Activated naive CD4-positive, alpha-beta T cell treated with anti-CD3 and anti-CD28 coated beads, Interleukin-2, amount 50 U/mL, for 24 hours (primary cell): Measurements from ENCODE around the gene FCN2.
A peak's percentile ranks its signal among the peaks of the same experiment; 100 is the strongest.

ENCODE experiments used
- H3K27ac Mint-ChIP-seq: one replicate; pipeline ENCODE4 v1.8.0; 2021; ENCODE audit warnings: mild to moderate bottlenecking, mixed read lengths
- H3K27me3 Mint-ChIP-seq: one replicate; pipeline ENCODE4 v1.8.0; 2021; ENCODE audit warnings: mixed read lengths
- H3K36me3 Mint-ChIP-seq: one replicate; pipeline ENCODE4 v1.8.0; 2021; ENCODE audit warnings: mixed read lengths
- H3K4me1 Mint-ChIP-seq: one replicate; pipeline ENCODE4 v1.8.0; 2021; ENCODE audit warnings: mixed read lengths
- H3K4me3 Mint-ChIP-seq: one replicate; pipeline ENCODE4 v1.8.0; 2021; ENCODE audit warnings: mild to moderate bottlenecking, mixed read lengths
- H3K9me3 Mint-ChIP-seq: one replicate; pipeline ENCODE4 v1.8.0; 2021; ENCODE audit warnings: mixed read lengths

The FCN2 gene

DNA sequence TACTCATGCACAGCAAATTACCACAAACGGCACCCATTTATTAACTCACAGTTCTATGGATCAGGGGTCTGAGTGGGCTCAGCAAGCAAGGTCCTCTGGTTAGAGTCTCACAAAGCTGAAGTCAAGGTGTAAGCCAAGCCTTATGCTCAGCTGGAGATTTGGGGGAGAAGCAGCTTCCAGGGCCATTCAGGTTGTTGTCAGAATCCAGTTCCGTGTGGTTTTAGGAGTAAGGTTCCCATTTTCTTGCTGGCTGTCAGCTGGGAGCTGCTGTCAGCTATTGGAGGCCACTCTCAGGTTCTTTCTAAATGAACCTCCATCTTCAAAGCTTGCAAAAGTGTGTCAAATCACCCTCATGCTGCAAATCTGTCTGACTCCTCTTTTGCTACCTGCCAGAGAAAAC is 17.7 kb downstream of the FCN2 start:
- H3K36me3 Mint-ChIP-seq: no peaks in the 10 kb centered on the region
- no peak overlapping the region for H3K4me3 Mint-ChIP-seq
- H3K27me3 Mint-ChIP-seq: peaks cover 13% of the 10 kb centered on the region
- H3K9me3 Mint-ChIP-seq: peaks cover 18% of the 10 kb centered on the region
- H3K4me1 Mint-ChIP-seq: no peaks in the 10 kb centered on the region
- H3K27ac Mint-ChIP-seq: no peak overlapping the region

DNA sequence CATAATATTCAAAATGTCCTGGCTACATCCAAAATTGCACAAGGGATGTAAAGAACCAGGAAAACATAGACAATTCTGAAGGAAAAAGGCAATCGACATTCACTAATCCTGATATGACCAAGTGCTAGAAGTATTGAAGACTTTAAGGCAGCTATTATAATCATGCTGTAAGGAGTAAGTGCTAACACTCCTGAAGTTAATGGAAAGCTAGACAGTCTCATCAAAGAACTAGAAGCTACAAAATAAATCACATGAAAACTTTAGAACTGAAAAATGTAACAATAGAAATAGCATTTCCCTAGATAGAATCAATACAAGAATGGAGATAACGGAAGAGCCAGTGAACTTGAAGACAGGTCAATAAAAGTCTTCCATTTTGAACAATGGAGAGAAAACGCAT is 18.6 kb downstream of the FCN2 start:
- Mint-ChIP-seq H3K4me1 (no peaks in the 10 kb centered on the region), H3K27ac (no peak overlapping the region), H3K36me3 (no peaks in the 10 kb centered on the region), H3K4me3 (no peak overlapping the region), H3K27me3 (peaks cover 15% of the 10 kb centered on the region), H3K9me3 (peaks cover 18% of the 10 kb centered on the region)

DNA sequence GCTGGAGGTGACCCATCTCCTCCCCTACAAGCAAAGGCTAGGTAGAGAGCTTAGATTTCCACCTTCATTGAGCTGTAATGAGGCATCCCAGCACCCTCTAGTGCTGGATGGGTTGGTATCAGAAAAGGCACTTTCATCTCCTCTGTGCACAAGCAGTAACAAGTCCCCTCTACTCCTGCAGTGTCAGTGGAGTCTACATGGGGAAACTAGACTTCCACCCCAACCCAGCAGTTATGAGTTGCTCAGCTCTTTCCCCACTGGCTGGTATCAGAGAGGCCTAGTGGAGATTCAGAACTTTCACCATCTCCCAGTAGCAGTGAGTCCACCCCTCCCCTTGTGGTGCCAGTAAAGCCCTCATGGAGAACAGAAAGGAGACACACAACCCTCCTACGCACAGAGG is 19.2 kb downstream of the FCN2 start:
- H3K4me1 Mint-ChIP-seq: no peaks in the 10 kb centered on the region

DNA sequence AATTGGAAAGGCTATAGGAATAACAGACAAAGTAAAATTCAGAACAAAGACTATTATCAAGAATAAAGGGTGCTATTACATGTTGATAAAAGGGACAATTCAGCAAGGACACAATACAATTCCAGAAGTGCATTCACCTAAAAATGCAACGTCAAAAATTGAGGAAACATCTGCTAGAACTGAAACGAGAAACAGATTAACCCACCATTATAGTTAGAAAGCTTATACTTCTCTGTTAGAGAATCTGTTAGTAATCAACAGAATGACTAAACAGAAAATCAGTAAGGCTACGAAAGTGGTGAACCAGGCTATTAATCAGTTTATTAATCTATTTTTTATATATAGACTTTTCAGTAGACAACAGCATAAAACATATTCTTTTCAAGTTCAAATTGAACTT is 22.3 kb downstream of the FCN2 start:
- peaks cover 8% of the 10 kb centered on the region for H3K27me3 Mint-ChIP-seq
- H3K27ac Mint-ChIP-seq: no peak overlapping the region
- peaks cover 12% of the 10 kb centered on the region for H3K9me3 Mint-ChIP-seq
- H3K4me1 Mint-ChIP-seq: no peaks in the 10 kb centered on the region
- H3K36me3 Mint-ChIP-seq: no peaks in the 10 kb centered on the region
- H3K4me3 Mint-ChIP-seq: no peak overlapping the region

More for the DNA sequence above, 19.2 kb downstream of the FCN2 start:
- Mint-ChIP-seq H3K9me3 (peaks cover 18% of the 10 kb centered on the region), H3K27ac (no peak overlapping the region), H3K4me3 (no peak overlapping the region), H3K36me3 (no peaks in the 10 kb centered on the region), H3K27me3 (peaks cover 15% of the 10 kb centered on the region)

DNA sequence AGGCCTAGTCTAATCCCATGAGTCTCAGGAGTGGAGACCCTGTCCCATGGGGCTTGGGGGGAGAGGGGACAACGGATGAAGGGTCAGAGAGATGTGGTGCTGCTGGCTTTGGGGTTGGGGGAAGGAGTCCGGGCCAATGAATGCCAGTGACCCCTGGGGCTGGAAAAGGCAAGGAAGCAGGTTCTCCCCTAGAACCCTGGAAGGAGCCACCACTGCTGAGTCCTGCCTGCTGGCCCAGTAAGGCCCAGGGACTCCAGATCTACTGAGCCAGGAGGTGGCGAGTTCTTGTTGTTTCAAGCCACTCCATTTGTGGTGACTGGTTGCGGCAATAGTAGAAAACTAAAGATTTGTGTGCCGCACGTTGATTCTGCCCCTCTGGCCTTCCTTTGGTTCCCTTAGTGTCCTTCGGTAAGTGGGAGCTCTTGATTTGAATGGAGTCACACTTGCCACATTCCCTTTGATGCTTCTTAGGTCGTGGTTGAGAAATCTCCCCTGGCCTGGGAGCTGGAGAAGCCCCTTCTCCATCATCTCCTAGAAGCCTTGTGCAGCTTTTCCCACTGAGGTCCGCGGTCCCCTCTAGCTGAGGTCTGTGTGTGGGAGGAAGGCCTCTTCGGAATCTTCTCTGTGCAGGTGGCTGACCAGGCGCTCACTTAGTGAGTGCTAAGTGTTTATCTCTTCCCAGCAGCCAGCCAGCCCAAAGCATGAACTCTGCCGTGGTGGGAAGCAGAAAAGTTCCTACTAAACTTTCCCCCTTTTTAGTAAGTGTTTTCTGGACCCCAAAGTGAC is 28.1 kb downstream of the FCN2 start:
- Mint-ChIP-seq H3K27ac (no peak overlapping the region), H3K4me3 (no peak overlapping the region), H3K4me1 (no peaks in the 10 kb centered on the region), H3K27me3 (peaks cover 9% of the 10 kb centered on the region), H3K9me3 (no peaks in the 10 kb centered on the region), H3K36me3 (no peaks in the 10 kb centered on the region)

DNA sequence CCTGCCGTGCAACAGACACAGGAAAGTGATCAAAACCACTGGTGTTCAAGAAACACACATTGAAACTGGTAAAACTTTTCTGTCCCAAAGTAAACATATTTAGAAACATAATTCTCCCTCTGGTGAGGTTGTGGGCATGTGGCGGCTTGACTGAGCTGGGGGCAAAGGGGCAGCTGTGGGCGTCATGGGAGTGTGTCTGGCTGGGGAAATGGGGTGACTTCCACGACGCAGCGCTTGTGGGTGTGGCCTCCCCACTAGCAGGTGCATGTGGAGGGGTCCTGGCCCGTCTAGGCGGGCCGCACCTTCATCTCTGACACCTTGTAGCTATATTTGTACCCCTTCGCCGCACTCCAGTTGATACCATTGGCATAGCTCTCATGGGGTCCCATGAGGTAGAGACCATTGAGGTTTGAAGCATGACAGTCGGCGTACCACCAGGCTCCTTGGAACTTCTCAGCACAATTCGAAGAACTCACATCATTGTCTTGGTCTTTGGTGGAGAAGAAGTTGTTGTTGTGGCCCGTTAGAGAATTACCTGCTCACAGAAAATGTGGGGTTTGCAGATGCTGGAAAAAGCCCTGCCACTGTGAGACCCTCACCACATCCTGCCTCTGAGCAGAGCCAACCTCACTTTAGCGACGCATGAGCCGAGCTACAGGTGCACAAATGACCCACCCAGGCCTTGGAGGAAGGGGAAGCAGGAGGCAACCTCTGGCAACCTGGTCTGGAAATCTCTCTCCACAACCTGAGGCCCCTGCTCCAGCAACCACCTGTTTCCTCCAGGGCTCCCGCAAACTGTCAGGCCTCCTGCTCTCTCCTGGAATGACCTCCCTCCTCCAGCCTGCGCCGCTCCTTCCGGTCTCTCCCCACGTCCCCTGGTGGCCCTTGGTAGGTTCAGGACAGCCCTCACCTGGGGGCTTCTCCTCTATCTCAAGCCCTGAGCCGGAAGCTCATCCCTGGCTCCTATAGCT is 29.2 kb downstream of the FCN2 start:
- Mint-ChIP-seq H3K27ac (no peak overlapping the region), H3K9me3 (no peaks in the 10 kb centered on the region), H3K4me3 (no peak overlapping the region), H3K36me3 (no peaks in the 10 kb centered on the region), H3K27me3 (peaks cover 9% of the 10 kb centered on the region), H3K4me1 (no peaks in the 10 kb centered on the region)

DNA sequence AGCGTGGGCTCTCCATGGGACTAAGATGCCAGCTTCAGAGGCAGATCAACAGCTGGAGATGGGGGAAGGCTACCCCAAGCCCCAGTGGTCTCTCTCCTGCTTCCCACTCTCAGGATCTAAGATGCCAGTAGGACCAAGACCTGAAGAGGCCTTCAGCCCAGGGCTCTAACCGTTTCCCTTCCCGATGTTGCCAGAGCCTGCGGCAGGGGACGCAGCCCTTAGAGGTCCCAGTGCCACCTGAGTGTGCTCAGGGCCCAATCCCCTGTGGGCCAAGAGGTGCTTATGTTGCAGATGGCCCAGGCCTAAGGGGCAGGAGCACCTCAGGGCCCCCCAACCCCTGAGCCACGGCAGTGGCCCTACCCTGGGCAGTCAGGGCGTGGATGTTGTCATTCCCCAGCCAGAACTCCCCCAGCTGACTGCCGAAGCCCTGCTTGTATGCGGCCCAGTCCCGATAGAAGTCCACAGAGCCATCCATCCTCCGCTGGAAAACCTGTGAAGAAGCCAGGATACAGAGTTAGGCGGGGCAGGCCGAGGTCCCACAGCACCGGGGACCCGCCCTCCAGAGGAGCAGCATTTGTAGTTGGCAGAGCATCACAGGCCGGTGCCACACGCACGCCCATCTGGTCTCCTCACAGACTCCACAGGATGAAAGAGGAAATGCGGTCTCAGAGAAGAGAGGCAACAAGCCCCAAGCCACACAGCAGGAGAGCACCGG is 31.7 kb downstream of the FCN2 start:
- Mint-ChIP-seq H3K4me3 (no peak overlapping the region), H3K9me3 (no peaks in the 10 kb centered on the region), H3K36me3 (no peaks in the 10 kb centered on the region), H3K27ac (no peak overlapping the region), H3K27me3 (peaks cover 9% of the 10 kb centered on the region), H3K4me1 (no peaks in the 10 kb centered on the region)

DNA sequence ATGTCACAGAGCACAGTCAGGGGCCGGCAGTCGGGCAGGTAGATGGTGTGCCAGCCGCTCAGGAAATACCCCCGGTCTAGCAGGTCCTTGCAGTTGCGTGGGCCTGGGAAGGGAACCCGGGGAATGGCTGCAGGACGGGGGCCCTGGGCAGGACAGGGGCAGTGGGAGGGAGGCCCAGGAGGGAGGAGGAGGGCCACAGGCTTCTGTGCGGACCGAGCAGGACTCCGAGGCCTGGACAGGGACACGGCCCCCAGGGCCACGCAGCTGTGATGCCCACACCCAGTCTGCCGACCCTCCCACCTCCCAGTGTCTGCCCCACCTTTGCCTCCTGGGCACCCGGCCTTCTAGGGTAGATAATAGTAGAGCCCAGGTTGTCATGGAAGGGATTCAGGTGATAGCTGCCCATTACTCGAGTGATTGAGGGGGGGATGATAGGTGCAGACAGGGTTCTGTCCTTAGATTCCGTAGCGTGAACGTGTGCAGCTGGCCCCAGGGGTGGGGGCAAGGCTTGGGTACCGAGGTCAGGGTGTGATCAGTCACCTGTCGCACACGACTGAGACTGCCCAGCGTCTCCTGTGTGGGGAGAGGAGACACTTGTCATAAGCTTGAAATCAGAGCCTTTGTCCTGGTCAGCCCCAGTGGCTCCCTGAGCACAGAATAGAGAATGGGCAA is 32.6 kb downstream of the FCN2 start:
- Mint-ChIP-seq H3K9me3 (no peaks in the 10 kb centered on the region), H3K27ac (no peak overlapping the region)

DNA sequence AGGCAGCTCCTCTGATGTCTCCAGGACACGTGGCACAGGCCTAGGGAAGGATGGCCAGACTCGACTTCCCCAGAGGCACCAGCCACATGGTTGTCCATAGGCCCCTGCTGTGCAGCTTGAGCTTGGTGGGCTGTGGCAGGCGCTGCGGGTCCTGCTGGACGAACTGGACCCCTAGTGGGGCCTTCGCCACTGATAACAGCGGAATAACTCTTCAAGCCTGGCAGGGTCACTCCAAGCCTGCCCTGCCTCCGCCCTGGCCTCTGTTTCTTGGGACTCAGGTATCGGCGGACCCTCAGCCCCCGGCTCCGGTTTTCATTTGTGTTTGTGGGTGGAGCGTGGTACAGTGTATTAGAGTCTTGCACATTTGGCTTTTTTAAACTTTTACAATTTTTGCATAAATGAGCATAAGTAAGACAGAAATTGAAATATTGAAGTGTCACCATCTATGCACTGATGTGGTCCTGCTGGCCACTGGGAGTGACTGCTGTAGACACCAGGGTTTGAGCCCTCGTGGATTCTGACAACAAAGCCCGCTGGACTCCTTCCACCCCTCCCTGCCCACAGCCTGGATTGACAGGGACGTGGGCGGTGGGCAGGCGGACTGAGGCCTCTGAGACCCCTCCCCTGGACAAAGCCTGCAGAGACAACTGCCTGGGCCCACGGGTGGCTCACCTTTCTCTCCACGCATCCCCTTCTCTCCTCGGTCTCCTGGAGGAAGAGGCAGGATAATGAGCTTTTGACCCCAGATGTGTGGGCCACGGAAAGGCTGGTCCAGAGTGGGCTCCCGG is 33.3 kb downstream of the FCN2 start:
- Mint-ChIP-seq H3K4me3 (no peak overlapping the region), H3K36me3 (no peaks in the 10 kb centered on the region), H3K4me1 (no peaks in the 10 kb centered on the region), H3K27me3 (peaks cover 9% of the 10 kb centered on the region), H3K27ac (no peak overlapping the region), H3K9me3 (peaks cover 5% of the 10 kb centered on the region)

More for the DNA sequence above, 32.6 kb downstream of the FCN2 start:
- no peaks in the 10 kb centered on the region for H3K4me1 Mint-ChIP-seq
- no peaks in the 10 kb centered on the region for H3K36me3 Mint-ChIP-seq
- peaks cover 9% of the 10 kb centered on the region for H3K27me3 Mint-ChIP-seq
- H3K4me3 Mint-ChIP-seq: no peak overlapping the region

DNA sequence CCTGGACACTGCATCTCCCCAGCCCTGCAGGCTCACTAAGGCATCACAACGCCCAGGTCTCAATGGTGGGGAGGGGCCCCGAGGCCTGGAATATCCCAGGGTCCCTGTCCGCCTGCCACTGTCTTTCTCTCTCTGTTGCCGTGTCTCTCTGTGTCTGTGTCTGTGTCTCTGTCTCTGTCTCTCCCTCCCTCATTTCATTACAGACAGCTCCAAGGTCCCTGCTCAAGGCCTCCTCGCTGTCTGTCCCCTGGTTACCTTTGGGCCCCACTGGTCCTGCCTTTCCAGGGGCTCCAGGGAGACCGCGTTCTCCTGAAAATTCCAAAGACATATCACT is 33.9 kb downstream of the FCN2 start:
- no peaks in the 10 kb centered on the region for H3K36me3 Mint-ChIP-seq
- H3K27ac Mint-ChIP-seq: no peak overlapping the region
- peaks cover 9% of the 10 kb centered on the region for H3K27me3 Mint-ChIP-seq
- peaks cover 6% of the 10 kb centered on the region for H3K9me3 Mint-ChIP-seq
- no peaks in the 10 kb centered on the region for H3K4me1 Mint-ChIP-seq
- no peak overlapping the region for H3K4me3 Mint-ChIP-seq

DNA sequence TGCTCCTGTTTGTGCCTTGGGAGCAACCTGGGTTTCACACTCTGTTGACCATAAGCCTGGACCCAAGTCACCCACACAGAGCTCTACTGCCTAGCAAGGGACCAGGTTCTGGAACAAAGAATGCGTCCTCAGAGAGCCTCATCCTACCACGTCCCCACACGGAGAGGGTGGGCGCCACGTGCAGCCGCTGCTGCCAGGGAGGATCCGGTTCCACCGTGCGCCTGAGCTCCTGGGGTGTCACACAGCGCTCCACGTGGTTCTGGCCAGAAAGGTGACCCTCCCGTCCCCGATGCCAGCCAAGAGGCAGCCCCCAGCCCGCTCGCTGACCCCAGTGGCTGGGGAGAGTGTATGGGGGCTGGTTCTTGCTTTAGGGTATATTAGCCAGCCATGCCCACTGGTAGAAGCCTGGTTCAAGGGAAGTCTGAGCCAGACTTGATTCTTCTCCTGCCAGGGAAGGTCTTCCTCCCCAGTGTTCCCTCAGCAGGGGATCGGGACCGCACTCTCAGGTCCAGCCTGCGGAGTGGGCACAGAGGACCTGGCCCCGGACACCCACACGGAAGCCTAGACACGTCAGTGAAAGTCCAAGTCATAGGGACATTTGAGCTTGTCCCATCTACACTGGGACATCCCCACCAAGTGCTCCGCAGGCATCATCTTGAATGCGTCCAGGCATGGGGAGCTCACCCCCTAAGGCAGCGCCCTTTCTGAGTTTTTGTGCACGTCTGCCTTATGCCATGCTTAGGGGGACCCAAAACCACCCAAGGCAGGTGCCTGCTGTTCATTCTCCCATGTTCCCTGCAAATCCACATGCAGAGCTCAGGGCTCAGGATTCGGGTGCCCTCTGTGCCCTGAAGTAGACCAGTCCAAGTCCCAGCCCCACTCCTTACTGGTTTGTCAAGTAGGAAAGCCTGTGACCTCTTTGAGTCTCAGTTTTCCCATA is 34.7 kb downstream of the FCN2 start:
- H3K27me3 Mint-ChIP-seq: peaks cover 7% of the 10 kb centered on the region
- H3K27ac Mint-ChIP-seq: no peak overlapping the region
- no peak overlapping the region for H3K4me3 Mint-ChIP-seq
- no peaks in the 10 kb centered on the region for H3K4me1 Mint-ChIP-seq
- peaks cover 11% of the 10 kb centered on the region for H3K9me3 Mint-ChIP-seq
- no peaks in the 10 kb centered on the region for H3K36me3 Mint-ChIP-seq

DNA sequence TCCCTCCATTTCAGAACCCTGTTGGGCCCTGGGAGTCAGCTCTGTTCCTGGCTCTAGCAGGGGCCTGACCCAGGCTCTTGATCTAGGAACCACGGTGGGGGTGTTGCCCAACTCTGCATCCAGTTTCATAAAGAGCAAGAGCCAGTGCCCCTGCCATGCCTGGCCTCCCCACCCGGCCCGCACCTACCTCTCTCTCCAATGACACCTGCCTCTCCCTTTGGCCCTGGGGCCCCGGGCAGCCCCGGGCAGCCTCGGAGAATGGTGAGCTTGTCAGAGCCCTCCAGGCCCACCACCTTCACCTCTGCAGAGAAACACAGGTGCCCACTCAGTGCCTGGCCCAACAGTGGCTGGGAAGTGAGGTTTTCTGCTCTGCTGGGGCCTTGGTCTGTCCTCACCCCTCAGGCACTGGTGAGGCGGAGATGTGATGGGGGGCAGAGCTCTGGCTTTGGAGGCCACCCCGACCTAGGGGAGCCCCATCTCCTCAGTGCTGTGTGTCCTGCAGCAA is 35.6 kb downstream of the FCN2 start:
- Mint-ChIP-seq H3K9me3 (peaks cover 11% of the 10 kb centered on the region), H3K36me3 (no peaks in the 10 kb centered on the region), H3K4me3 (no peak overlapping the region), H3K4me1 (no peaks in the 10 kb centered on the region), H3K27ac (no peak overlapping the region), H3K27me3 (no peaks in the 10 kb centered on the region)

DNA sequence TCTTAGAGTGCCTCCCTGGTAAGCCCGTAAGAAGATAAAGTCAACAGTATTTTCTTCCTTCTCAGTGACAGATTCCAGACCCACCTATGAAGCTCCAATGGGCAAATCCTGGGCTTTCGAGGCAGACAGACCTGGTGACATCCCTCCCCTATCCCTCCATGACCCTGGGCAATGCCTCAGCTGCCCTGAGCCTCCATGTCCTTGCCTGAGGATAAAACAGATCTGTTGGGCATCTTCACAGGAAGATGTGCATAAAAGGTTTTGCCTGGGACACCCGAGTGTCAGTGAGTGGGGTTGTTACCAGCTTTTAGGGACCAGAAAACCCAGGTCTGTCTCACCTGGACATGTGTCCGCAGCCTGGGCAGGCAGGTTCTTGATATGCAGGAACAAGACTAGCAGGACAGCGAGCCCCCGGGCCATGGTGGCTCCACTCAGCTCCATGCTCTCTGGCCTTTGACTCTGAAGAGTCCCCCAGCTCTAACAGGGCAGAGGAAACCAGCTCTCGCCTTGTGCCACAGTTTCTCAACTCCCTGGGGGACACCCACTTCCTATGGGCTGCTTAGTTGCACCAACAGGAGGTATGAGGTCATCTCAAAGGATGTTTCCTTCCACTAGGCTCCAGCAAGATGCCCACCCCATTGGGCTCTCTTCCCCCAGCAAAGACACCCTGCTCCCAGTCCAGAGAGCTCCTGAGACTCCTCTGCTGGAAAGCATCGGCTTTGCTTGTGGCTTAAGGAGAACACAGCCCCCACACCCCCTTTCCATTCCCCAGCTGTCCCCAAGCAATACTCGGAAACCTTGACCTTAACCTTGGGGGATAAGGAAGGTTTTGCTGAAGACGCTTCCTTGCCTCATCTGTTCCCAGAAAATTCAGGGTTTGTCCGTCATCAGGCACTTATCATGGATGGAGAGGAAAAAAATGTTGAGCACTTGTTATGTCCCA is 37.1 kb downstream of the FCN2 start, which contains the start of gene FCN1:
FCN1 (minus strand) TSS at position 482 of the 943 bp plus-strand sequence; CDS start at position 441, 41 bp downstream.
- H3K27ac Mint-ChIP-seq: peak within 1 kb of the TSS; percentile 53
- H3K9me3 Mint-ChIP-seq: peaks cover 11% of the 10 kb centered on the region
- no peaks in the 10 kb centered on the region for H3K36me3 Mint-ChIP-seq
- no peaks in the 10 kb centered on the region for H3K4me1 Mint-ChIP-seq
- no peak within 1 kb of the TSS for H3K4me3 Mint-ChIP-seq
- no peaks in the 10 kb centered on the region for H3K27me3 Mint-ChIP-seq
